Measurements from ENCODE around the gene PRRT1.
"Not testable (repeated sequence)": the region's sequence is repeated elsewhere in the genome, so short reads cannot be mapped to it uniquely, and the experiment has no call there.

The PRRT1 gene

DNA sequence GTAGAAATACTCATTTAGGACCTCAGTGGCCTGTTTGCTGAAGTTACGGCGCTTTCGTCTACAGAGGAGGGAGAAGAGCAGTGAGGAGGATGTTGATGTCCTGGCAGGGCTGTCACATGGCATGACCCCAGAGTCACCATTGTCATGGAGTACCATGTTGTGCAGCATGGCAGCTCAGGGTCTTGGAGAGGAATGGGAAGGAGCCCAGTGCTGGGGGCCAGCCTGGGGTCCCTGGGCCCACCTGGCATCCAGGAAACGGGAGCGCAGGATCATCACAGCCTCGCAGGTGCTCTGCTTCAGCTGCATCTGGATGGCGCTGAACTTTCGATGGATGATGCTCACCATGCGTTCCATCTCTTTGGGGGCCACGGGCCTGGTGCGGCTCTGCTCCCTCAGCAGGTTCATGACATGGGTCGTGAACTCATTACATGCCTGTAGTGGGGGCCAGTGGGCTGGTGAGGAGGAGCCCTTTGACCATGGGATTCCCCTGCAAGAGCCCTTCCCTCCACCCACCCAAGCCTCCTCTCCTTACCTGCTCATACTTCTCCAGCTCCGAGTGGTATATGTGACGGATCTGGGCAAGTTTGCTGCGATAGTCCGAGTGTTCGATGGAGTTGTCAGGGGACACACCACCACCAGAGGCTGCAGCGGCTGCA lies 36.1 kb upstream of the PRRT1 start:
- FAIRE-seq, result not testable (repeated sequence)

DNA sequence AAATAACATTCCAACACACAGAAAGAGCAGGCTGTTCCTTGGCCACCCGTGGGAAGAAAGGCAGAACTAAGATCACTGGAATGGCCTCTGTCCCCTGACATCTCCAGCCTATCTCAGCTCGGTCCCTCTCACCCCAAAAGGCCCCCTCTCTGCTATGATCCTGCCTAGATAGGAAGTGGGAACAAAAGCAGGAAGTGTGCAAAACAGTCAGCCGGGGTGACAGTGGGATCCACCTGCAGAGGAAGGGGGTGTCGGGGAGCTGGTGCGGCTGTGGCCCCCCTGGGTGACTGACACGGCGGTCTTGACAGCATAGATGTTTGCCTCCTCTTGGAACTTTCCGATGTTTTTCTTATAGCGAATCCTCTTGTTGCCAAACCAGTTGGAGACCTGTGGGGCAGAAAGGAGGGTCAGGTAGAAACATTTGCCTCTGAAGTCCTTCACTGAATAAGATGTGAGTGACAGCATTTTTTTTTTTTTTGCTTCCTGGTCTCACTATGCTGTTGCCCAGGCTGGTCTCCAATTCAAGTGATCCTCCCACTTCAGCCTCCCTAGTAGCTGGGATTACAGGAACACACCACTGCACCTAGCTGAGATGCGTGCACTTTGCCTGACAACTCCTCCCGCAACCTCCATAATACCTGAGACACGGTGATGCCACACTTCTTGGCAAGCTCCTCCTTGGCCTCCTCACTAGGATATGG lies 35.4 kb upstream of the PRRT1 start:
- no peak for FAIRE-seq

GRCh38 chr6:32186151-32186840 lies 34.6 kb upstream of the PRRT1 start:
- not testable (repeated sequence) for FAIRE-seq

- peak; percentile 77 for FAIRE-seq
These were observed 34.0 kb upstream of the PRRT1 start for GRCh38 chr6:32185681-32186131.

DNA sequence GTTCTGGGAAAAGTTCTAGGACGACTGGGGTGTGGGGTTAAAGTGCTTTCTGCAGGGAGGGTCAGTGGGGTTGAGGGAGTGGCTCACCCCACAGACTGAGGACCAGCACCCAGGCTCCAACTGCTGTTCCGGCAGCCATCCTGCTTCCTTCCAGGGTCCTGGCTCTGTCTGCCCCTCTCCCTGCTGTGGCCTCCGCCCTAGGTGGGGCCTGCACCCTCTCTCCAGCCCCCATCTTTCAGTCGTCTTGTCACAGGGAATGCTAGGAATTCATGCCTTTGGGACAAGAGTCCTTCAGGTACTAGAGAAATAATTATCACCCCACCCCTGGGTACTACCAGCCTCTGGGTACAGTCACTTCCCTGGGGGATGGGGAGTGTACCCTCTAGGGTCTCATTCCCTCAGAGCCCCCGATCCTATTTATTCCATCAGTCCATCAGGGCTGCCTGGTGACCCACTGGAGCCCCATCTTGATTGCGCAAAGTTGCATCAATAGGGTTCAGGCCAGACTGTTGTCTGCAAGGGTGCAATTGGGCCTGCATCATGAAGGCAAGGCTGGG lies 32.4 kb upstream of the PRRT1 start, which contains the start of gene AGER:
Gene AGER (minus strand): TSS at position 170 of the 557 bp plus-strand sequence. CDS start 31 bp downstream, at position 139.
- FAIRE-seq, result no peak

- FAIRE-seq, result no peak
These were observed 31.8 kb upstream of the PRRT1 start for GRCh38 chr6:32183483-32184083.

- no peak for FAIRE-seq
These were observed 31.3 kb upstream of the PRRT1 start for GRCh38 chr6:32183030-32183429.

DNA sequence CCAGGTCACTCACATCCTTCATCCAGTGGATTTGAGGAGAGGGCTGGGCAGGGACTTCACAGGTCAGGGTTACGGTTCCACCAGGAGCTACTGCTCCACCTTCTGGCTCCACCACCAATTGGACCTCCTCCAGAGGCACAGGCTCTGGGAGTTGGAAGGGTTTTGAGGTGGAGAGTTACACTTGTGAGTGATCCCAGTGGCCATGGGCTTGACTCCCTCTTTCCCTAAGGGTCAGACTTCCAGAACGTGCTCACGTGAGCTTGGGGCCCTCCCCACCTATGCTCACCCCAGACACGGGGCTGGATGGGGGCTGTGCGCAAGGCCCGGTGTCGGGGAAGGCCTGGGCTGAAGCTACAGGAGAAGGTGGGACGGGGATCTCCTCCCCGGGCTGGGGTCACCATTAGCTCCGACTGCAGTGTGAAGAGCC lies 30.8 kb upstream of the PRRT1 start:
- FAIRE-seq, result no peak

GRCh38 chr6:32181915-32182529 lies 30.3 kb upstream of the PRRT1 start:
- no peak for FAIRE-seq

- no peak for FAIRE-seq
These were observed 29.5 kb upstream of the PRRT1 start for GRCh38 chr6:32181148-32181702.

- no peak for FAIRE-seq
These were observed 28.1 kb upstream of the PRRT1 start for GRCh38 chr6:32179766-32180405.

DNA sequence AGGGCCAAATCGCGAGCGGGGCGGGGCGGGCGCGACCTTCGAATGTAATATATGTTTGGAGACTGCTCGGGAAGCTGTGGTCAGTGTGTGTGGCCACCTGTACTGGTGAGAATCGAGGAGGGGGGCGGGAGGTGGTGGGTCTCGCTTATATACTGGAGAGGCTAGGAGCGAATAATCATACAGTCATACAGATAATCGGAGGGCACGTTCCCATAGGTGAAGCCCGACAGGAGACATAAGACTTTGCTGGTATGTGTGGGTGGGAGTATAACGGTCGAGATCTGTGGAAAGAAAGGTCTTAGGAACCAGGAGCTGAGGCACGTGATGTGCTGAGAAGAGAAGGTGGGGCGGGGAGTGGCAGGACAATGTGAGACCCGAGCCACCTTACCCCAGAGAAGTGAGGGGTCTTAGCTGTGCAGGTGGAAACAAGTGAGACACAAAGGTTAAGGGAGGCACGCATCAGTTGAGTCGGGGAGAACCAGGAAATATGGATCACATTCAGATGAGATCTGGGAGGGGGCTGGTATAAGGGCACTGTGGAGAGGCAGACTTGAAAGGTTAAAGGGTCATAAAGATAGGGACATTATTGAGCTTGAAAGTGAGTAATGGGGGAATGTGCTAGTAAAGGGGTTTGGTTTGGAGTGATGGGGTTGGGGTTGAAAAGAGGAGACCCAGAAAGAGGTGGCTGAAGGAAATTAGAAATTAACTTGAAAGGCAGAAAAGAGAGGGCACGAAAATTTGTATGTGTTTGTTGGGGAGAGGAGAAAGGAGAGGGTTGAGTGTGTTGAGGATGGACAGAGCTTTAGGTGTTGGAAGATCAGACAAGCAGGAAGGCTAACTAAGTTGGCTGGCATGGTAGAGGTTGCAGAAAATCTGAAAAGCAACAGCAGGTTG lies 27.1 kb upstream of the PRRT1 start:
- FAIRE-seq, result no peak

DNA sequence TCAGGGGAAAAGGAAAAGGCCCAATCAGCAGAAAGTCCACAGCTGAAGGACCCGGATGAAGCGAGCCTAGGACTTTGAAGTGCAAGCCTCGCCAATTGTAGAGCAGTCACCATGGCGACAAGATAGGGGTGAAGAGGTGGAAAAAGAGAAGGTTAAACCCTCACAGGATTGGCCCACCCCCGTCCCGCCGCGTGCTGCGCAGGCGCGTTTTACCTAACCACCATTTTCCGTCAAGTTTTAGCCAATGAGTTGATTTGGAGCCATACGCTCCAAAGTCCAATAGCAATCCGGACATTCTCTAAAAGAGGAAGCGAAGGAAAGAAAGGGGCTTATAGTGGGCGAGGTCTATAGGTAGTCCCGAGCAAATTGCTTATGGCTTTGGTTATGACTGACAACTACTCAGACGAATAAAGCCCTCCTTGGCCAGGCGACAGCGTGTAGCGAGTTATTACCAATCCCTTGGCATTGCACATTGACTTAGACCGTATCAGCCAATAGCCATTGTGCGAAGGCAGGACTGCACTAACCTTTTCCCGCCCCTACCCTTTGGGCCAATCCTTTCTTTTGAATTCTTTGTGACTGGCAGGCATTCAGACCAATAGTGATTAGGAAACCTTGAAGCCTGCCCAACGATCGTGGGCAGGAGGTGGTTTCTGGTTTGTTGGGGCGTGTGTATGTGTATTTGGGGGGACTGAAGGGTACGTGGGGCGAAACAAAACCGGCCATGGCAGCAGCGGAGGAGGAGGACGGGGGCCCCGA lies 26.2 kb upstream of the PRRT1 start, which contains the start of gene RNF5:
Gene RNF5 (plus strand): TSS at position 618 of the 759 bp plus-strand sequence. CDS start 107 bp downstream, at position 725.
- peak; percentile 99 for FAIRE-seq

GRCh38 chr6:32177183-32177787 lies 25.5 kb upstream of the PRRT1 start:
- FAIRE-seq, result no peak

- FAIRE-seq, result no peak
These were observed 24.9 kb upstream of the PRRT1 start for GRCh38 chr6:32176476-32177182.

- no peak for FAIRE-seq
These were observed 24.2 kb upstream of the PRRT1 start, which contains the start of gene AGPAT1 for GRCh38 chr6:32175711-32176475. AGPAT1 (minus strand) TSS chr6:32176084; CDS start chr6:32171496, 4,588 bp downstream.

- FAIRE-seq, result no peak
These were observed 23.6 kb upstream of the PRRT1 start for GRCh38 chr6:32175322-32175710.
